ENCODE measurements around the gene RAPGEF2. TPM values are rescaled to one million over a fixed set of nuclear protein-coding genes. Genes with fewer than 3 reads are reported as not detected.

RAPGEF2 gene
- total RNA-seq, 2 donors from 2014 or later = 22.8 to 40.0 TPM

DNA sequence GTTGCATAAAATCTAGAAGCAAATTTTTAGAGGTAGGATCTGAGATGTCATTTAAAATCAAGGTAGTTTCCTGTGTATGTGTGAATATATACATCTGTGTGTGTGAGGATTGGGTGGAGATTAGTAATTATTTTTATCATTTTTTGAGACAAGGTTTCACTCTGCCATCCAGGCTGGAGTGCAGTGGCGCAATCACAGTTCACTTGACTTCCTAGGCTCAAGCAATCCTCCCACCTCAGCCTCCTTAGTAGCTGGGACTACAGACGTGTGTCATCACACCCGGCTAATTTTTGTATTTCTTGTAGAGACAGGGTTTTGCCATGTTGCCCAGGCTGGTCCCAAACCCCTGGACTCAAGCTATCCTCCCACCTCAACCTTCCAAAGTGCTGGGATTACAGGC, 188.3 kb downstream of the RAPGEF2 start:
- TF ChIP-seq, protein P1, sequence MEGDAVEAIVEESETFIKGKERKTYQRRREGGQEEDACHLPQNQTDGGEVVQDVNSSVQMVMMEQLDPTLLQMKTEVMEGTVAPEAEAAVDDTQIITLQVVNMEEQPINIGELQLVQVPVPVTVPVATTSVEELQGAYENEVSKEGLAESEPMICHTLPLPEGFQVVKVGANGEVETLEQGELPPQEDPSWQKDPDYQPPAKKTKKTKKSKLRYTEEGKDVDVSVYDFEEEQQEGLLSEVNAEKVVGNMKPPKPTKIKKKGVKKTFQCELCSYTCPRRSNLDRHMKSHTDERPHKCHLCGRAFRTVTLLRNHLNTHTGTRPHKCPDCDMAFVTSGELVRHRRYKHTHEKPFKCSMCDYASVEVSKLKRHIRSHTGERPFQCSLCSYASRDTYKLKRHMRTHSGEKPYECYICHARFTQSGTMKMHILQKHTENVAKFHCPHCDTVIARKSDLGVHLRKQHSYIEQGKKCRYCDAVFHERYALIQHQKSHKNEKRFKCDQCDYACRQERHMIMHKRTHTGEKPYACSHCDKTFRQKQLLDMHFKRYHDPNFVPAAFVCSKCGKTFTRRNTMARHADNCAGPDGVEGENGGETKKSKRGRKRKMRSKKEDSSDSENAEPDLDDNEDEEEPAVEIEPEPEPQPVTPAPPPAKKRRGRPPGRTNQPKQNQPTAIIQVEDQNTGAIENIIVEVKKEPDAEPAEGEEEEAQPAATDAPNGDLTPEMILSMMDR (IDR thresholded peaks at IDR 0.05) = no peak
- Histone ChIP-seq H3K4me1 (no peaks in the 10 kb centered on the region), H3K9ac (ENCODE audit: low read depth in 2 of 2, low read length in 2 of 2) (no peak overlapping the region), H3K36me3 (no peaks in the 10 kb centered on the region), H3K27ac (no peak overlapping the region), H3K27me3 (no peaks in the 10 kb centered on the region), H3K4me3 (no peak overlapping the region), H3K9me3 (no peaks in the 10 kb centered on the region)
- no peak for DNase-seq
- intact Hi-C loops (cut with DNase I) = no loop called here

DNA sequence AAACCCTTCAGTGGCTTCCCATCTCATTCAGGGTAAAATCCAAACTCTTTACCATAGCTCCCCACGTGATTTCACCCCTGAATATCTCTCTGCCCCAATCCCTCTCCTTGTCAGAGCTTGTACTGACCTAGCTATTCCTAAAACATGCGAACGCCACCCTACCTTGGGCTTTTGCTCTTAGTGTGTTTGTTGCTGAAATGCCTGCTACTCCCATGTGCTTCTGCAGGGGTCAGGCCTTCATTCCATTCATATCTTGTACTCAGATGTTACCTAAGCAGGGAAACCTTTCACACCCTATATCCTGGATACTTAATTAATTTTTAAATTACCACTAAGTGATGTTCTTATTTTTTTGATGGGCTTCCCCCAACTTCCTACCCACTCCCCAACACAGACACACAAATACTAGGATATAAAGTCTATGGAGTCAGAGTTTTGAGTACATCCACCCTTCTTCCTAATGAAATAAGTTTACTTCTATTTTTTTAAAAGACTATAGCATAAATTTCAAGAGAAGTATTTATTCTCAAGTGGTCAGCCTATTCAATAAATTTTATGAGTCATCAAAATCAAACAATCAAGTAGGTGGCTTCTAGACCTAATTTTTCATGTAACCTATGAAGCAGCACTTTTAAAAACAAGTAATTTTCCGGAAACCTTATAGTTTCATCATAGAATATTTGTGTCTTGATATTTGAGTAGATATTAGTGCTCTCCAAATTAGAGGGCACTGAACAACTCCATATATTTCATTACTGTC, 189.4 kb downstream of the RAPGEF2 start:
- H3K4me3 ChIP-seq = no peak overlapping the region
- no peak for DNase-seq
- intact Hi-C loops (cut with DNase I) = no loop called here
- H3K4me1 ChIP-seq = no peaks in the 10 kb centered on the region
- H3K9me3 ChIP-seq = no peaks in the 10 kb centered on the region
- no peaks in the 10 kb centered on the region for H3K27me3 ChIP-seq
- TF ChIP-seq, protein P1 (IDR thresholded peaks at IDR 0.05) = no peak
- no peak overlapping the region for H3K27ac ChIP-seq
- no peaks in the 10 kb centered on the region for H3K36me3 ChIP-seq
- H3K9ac ChIP-seq (ENCODE audit: low read depth in 2 of 2, low read length in 2 of 2) = no peak overlapping the region

DNA sequence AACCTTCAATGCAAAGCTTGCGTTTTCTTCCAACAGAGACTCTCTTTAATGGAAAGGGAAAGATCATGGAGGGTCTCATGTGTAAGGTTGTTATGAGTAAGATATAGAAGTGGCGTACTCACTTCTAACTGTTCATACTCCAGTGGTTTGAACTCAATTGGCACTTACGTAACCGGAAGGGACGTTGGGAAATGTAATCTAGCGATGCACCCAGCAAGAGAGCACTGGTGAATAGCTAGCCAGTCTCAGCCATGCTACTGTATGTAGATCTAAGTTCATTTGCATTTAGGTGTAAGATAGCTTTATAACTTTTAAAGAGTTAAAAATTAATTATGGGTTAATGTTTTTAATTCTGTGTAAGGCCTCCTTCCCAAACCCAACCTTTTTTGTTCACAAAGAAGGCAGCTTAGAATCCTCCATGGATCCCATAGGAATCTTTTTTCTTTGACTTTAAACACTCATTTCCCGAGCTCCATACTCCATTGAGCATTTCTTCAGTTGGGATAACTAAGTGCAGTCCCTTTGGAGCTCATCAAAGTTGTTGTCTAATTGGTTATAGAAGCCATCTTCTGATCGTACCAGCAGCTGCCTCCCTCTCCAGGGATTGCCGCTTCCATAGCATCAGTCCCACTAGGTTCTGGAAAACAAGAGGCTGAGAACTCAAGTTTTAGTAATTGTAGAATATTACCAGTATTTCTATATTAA, 191.1 kb downstream of the RAPGEF2 start:
- no peaks in the 10 kb centered on the region for H3K4me1 ChIP-seq
- H3K36me3 ChIP-seq = no peaks in the 10 kb centered on the region
- H3K27ac ChIP-seq = no peak overlapping the region
- no peak overlapping the region for H3K9ac ChIP-seq (ENCODE audit: low read depth in 2 of 2, low read length in 2 of 2)
- no peak for DNase-seq
- TF ChIP-seq, protein P1 (IDR thresholded peaks at IDR 0.05) = no peak
- intact Hi-C loops (cut with DNase I) = no loop called here
- no peaks in the 10 kb centered on the region for H3K27me3 ChIP-seq
- H3K4me3 ChIP-seq = no peak overlapping the region
- no peaks in the 10 kb centered on the region for H3K9me3 ChIP-seq

DNA sequence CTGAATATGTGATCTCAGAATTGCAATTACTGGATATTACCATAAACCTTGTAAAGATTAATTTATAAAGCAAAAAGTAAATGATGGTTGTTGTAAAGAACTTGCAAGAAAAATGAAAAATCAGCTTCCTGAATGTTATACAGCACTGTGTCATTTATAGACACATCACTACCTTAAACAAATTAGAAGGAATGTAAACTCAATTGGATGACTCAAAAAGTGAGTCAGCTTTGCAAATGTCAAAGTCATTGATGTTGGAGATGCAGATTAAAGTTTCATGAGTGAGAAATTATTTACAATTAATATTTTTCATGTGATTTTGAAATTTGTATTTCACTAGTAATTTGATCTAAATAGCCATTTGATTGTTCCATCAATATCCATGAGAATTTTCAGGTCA, 193.2 kb downstream of the RAPGEF2 start:
- DNase-seq = no peak
- Histone ChIP-seq H3K27ac (no peak overlapping the region), H3K4me1 (no peaks in the 10 kb centered on the region), H3K27me3 (no peaks in the 10 kb centered on the region), H3K9me3 (no peaks in the 10 kb centered on the region), H3K36me3 (no peaks in the 10 kb centered on the region), H3K4me3 (no peak overlapping the region), H3K9ac (ENCODE audit: low read depth in 2 of 2, low read length in 2 of 2) (no peak overlapping the region)
- intact Hi-C loops (cut with DNase I) = no loop called here
- TF ChIP-seq, protein P1 (IDR thresholded peaks at IDR 0.05) = no peak

DNA sequence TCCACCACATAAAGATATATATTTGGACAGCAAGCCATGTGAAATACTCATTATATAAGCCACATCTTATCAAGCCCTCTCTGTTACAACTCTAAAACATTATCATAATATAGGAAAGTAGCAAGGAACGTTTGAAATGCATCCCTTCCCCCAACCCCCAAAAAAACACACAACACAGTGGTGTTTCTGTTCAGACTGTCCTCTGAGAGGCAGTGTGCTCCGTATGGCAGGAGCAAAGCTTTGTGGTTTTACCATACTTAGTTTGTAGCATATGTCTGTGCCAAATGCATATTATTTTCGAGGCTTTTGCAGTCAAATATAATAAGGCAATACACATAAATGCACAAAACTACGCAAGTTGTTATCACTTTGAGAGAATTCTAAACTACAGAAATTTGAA, 194.2 kb downstream of the RAPGEF2 start:
- Histone ChIP-seq H3K4me1 (no peaks in the 10 kb centered on the region), H3K27me3 (no peaks in the 10 kb centered on the region), H3K36me3 (no peaks in the 10 kb centered on the region), H3K4me3 (no peak overlapping the region), H3K27ac (no peak overlapping the region), H3K9ac (ENCODE audit: low read depth in 2 of 2, low read length in 2 of 2) (no peak overlapping the region), H3K9me3 (no peaks in the 10 kb centered on the region)
- DNase-seq = no peak
- TF ChIP-seq, protein P1 (IDR thresholded peaks at IDR 0.05) = no peak
- intact Hi-C loops (cut with DNase I) = no loop called here

All from colonic mucosa (tissue), 4 donors.